Measurements from ENCODE around the gene TCP11L2. TPM values are rescaled to one million over a fixed set of nuclear protein-coding genes. Genes with fewer than 3 reads are reported as not detected.

The TCP11L2 gene
- total RNA-seq, 1 donor from 2014 or later, result 59.1 TPM

Other genes starting within 250 kb of the TCP11L2 start
- gene NUAK1, start 163.8 kb upstream of the TCP11L2 start, total RNA-seq, result 21.4 and 32.5 TPM in 2 replicates
- 35.9 and 41.0 TPM in 2 replicates for gene CKAP4, start 54.7 kb upstream of the TCP11L2 start, total RNA-seq
- gene POLR3B, start 55.0 kb downstream of the TCP11L2 start, total RNA-seq, result 5.7 and 6.5 TPM in 2 replicates